ENCODE results near the gene AMOTL2.

DNA sequence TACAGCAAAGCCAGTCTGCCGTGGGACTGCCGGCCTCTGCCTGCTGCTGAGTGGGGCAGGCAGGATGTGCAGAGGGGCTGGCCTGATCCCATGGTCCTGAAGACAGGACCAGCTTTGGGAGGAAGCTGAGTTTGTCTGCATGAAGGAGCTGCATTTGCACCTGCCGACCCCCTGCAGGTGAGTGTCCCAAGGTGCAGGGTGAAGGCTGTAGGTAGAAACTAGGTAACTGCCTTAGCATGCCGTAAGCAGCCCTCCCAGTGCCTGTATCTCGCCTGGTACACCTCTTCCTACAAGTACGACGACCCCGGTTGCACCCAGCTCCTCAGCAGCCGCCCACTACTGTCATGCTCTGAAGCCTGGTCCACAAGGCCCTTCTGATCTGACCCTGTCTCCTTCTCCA is 34.9 kb downstream of the AMOTL2 start:
- TF ChIP-seq, protein P1, sequence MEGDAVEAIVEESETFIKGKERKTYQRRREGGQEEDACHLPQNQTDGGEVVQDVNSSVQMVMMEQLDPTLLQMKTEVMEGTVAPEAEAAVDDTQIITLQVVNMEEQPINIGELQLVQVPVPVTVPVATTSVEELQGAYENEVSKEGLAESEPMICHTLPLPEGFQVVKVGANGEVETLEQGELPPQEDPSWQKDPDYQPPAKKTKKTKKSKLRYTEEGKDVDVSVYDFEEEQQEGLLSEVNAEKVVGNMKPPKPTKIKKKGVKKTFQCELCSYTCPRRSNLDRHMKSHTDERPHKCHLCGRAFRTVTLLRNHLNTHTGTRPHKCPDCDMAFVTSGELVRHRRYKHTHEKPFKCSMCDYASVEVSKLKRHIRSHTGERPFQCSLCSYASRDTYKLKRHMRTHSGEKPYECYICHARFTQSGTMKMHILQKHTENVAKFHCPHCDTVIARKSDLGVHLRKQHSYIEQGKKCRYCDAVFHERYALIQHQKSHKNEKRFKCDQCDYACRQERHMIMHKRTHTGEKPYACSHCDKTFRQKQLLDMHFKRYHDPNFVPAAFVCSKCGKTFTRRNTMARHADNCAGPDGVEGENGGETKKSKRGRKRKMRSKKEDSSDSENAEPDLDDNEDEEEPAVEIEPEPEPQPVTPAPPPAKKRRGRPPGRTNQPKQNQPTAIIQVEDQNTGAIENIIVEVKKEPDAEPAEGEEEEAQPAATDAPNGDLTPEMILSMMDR (optimal IDR thresholded peaks at IDR 0.05 in 1 of 3, IDR thresholded peaks at IDR 0.05 in 1 of 3, conservative IDR thresholded peaks at IDR 0.05 in 1 of 3; ENCODE audit: extremely low read depth in 1 of 3, insufficient read depth in 2 of 3, low read length in 3 of 3) = peak in 2 of 3 experiments; percentile 25 to 26
- no peak for TF ChIP-seq EZH2 (IDR thresholded peaks at IDR 0.05; ENCODE audit: low read length)

Measured in keratinocyte (primary cell).